OCI-LY1 (cell line): ENCODE measurements around the gene PPIL6.

Experiments used
- EZH2 ChIP-seq: fragments of 200-600 bp; sonication (generic), shearing (Covaris generic); IDR thresholded peaks from 2 replicates; pipeline ENCODE4 v1.8.0; 2017; ENCODE audit warnings: borderline replicate concordance, mixed run types, mild to moderate bottlenecking, antibody characterized with exemption, low read length, moderate library complexity, mixed read lengths
- TF ChIP-seq, protein P1 (sequence below): fragments of 200-600 bp; sonication (generic), shearing (Covaris generic); IDR thresholded peaks from 2 replicates; pipeline ENCODE4 v1.5.1; 2017; ENCODE audit warnings: mild to moderate bottlenecking, antibody characterized with exemption, low read length, moderate library complexity, mixed read lengths

DNA sequence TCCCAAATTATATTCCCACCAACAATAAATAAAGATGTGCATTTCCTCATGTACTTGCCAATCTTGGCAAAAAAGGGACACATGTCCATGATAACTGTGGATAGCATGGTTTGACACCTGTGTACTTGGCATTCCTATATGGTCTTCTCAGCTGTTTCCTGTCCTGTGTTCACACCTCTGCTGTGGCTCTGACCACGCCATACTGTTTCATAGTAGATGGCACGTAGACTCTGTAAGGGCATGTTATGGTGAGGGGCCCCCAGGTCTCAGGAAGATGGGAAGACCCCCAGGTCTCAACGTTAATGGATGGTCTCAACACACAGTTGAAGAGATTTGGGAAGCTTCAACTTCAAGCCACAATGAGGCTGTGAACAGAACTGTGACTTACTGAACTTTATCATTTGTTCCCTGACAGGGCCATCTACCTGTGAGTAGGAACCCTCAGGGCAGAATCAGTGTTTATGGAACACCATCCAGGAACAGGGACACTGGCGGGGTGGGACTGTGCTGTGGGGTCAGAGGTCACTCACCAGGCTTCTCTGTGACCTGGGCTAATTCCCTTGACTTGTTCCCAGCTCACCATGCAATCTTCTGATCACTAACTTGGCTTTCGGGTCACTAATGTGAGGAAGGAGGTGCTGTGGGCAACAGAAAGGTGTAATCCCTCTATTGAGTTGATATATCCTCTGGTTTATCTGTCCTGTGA lies 30.8 kb upstream of the PPIL6 start:
- TF ChIP-seq, protein P1, sequence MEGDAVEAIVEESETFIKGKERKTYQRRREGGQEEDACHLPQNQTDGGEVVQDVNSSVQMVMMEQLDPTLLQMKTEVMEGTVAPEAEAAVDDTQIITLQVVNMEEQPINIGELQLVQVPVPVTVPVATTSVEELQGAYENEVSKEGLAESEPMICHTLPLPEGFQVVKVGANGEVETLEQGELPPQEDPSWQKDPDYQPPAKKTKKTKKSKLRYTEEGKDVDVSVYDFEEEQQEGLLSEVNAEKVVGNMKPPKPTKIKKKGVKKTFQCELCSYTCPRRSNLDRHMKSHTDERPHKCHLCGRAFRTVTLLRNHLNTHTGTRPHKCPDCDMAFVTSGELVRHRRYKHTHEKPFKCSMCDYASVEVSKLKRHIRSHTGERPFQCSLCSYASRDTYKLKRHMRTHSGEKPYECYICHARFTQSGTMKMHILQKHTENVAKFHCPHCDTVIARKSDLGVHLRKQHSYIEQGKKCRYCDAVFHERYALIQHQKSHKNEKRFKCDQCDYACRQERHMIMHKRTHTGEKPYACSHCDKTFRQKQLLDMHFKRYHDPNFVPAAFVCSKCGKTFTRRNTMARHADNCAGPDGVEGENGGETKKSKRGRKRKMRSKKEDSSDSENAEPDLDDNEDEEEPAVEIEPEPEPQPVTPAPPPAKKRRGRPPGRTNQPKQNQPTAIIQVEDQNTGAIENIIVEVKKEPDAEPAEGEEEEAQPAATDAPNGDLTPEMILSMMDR = no peak
- no peak for TF ChIP-seq EZH2
